ENCODE data around the gene DENND1A.
"Not testable (repeated sequence)": the region's sequence is repeated elsewhere in the genome, so short reads cannot be mapped to it uniquely, and the experiment has no call there.

The DENND1A gene

DNA sequence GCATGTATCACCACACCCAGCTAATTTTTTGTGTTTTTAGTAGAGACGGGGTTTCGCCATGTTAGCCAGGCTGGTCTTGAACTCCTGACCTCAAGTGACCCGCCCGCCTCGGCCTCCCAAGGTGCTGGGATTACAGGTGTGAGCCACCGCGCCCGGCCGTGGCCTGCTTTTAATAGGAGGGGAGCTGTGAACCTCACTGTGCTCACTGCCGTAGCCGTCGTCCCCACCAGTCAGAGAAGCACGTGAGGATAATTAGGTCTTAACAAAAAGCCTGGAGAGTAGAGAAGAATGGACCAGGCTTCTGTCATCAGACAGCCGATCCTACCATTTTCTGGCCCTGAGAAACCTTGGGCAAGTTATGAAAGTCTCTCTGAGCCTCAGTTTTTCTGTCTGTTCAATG, 531.0 kb downstream of the DENND1A start:
- not testable (repeated sequence) for DNase-seq

GRCh38 chr9:123397975-123398374, 532.0 kb downstream of the DENND1A start:
- no peak for DNase-seq

DNA sequence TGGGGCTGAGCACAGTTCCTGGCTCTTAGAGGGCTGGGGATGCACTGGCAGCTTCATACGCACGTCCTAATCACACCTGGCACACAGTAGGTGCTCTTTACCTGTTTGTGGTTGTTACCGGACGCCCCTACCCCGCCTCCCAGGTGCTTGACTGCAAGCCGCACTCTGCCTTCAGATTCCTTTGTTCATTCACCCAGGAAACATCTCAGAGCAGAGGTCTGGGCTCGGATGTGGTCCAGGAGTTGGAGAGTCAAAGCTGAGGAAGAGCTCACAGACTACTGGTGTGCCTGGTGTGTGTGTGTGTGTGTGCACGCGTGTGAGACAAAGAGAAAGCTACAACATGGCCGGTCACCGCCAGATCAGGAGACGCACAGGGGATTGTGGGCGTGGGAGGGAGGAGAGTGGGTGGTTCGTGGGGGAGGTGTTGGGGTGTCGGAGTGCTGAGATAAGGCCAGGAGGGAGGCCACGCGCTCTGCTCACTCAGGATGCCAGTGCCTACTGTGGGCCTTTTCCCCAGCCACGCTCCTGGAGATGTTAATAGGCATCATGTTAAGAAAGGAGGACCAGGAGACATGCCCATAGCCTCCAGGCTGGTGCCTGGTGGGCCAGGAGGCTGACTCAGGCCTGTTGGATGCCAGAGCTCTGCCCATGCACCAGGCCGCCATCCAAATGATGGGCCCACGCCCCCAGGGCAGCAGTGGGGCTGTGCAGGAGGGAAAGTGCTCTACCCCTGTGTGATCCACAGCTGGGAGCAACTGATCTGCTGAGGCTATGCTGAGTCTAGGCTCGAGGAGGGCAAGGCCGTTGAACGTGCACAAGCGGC, 534.0 kb downstream of the DENND1A start:
- no peak for DNase-seq

GRCh38 chr9:123395276-123395688, 534.6 kb downstream of the DENND1A start:
- no peak for DNase-seq

- no peak for DNase-seq
Measured at GRCh38 chr9:123394291-123395235, 535.4 kb downstream of the DENND1A start.

DNA sequence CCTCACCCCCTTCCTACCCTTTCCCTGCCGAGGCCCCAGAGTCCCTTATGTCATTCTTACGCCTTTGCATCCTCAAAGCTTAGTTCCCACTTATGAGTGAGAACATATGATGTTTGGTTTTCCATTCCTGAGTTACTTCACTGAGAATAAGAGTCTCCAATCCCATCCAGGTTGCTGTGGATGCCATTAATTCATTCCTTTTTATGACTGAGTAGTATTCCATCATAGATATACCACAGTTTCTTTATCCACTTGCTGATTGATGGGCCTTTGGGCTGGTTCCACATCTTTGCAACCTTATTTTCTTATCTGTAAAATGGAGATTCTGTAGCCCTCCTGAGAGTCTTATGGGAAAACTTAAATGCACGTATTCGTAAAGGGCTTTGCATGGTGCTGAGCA, 537.1 kb downstream of the DENND1A start:
- no peak for DNase-seq

DNA sequence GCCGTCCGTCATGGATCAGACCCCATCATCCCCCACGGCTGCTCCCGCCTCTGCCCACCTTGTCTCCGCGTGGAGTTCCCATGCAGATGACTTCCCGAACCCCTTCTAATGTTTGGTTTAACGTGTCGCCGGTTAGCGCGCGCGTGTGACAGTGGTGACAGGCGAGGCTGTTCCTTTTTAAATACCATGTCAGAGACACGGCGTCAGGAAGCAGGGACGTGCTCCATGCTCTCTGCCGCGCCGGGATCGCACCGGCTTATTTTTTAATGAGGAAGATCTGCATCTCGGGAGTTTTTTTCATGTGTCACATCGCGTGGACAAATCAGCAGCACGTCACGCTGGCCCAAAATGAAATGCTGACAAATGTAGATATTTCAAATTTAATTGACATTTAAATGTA, 538.0 kb downstream of the DENND1A start:
- no peak for DNase-seq

GRCh38 chr9:123391233-123391632, 538.7 kb downstream of the DENND1A start:
- DNase-seq = no peak

- DNase-seq = no peak
Measured at GRCh38 chr9:123390337-123391135, 539.4 kb downstream of the DENND1A start.

DNA sequence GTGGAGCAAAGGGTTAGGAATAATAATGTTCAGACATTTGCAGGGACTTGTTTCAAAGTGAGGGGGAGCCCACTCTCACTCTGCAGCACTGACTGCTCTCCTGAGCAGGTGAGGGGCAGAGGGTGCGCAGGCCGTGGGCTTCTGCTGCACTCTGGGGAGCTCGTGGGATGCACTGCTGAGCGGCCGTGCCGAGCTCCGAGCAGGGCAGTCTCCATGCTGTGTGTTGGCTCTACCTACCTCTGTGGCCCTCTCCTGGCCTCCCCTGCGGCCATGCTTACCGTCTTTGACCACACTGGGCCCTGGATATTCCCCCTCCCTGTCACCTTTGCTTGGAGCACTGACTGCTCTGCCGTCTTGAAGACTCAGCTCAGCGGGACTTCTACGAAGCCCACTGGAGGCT, 540.2 kb downstream of the DENND1A start:
- no peak for DNase-seq

DNA sequence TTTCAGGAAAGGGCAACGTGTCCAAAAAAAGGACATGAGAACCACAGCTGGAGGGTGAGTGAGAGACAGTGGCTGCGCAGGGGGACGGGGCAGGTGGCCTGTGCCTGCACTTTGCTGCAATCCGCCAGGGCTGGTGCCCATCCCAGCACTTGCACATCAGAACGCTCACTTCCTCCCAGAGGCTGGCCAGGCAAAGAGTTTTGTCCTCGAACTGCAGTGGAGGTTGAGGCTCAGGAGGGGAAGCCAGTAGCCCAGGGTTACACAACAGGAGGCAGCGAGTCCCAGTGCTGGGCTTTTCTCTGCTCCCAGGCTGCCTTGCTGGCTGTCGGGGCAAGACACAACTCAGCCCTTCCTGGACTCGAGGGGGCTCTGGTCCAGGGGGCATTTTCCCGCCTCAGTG, 540.9 kb downstream of the DENND1A start:
- DNase-seq = no peak

- DNase-seq = no peak
Measured at GRCh38 chr9:123387686-123388085, 542.2 kb downstream of the DENND1A start.

DNA sequence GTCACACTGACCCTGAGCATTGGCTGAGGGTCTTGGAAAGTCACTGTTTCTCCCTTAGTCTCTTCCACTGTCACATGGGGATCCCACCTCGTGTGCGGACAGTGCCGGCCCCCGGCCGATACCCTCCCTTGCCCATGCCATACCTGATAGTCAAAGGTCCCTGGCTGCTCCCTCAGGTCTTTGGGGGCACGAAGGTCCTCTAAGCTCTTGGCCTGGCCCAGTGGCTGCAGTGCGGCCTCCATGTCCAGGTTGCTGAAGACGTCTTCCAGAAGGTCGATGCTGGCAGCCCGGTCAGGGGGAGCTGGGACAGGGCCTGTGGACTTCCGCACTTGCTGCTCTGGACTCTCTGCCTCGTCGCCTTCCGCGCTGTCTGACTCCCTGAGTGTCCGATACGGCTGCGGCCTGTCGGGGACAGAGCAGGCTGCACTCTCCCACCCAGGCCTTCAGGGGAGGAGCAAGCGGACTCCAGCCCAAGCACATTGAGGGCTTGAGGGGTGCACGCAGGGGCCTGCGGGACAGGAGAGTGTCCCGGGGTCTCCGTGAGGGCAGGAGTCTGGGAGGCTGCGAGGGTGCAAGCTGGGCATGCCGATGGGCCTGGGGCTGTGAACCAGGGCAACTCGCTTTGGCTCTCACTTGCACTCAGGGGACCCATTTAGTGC, 546.3 kb downstream of the DENND1A start:
- DNase-seq = no peak

DNA sequence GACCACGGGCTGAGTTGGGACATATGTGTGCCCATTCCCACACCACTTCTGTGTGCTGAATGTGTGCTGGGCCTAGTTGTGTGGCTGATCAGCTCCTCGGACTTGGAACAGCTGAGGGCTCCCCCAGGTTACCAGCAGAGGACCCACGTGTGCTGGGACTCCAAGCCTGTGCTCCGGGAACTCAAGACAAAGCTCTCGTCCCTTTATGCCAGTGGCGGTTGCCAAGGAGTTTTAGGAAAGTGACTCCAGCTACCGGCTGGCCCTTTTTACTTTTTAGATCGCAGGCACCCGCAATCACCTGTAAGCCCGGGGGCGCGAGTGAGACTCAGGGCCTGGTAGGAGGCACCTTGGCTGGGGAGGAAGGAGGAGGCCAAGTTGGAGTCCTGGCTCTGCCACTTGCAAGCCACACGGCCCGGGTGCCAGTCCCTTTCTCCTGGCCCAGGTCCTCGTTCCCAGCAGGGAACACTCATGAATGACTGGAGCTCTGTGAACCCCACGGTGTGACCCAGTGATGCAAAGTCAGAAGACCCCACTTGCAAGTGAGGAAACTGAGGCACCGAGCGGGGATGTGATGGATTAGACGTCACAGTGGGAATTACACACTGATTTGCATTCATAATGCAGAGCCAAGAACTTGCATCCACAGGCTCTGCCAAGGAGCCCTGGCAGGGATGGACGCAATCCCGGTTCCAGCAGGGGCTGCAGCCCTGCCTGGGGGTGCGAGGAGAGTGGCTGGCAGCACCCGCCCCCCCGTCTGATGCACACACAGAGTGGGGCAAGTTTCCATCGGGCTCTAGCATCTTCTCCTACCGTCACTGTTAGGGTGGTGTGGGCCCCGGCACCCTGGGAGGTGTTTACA, 547.0 kb downstream of the DENND1A start:
- no peak for DNase-seq

DNA sequence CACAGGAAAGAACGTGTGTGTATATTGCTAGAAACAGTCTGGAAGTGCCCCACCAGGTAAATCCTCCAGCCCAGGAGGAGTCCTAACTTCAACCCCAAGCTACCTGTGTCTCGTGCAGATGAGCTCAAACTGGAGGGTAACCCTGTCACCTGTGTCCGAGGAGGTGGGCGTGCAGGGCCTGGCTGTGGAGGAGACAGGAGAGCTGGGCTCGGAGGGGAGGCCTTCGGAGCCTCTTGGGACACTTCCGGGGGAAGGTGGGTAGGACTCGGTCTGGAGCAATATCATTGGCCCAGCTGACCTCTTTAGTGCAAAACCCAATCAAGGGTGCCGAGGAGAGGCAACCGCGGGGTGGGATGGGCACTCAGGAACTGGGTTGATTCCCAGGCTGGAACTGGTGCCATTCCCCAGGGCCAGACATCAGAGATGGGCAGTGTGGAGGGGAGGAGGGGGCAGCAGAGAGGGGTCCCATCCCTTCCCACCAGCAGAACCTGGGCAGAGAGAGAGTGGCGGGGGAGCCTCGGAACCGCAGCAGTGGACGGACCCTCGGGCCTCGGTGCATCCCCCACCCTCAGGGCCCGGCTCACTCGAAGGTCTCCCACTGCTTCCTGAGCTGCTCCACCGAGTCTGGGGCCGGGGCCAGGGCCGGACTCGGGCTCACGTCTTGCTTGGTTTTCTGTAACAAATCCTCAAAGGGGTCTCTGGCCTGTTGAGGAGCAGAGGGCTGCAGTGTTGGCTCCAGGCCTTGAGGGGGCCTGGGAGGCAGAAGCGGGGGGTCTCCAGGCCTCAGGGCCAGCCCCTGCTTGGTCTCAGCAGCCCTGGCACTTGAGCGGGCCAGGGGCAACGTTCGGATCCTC, 548.8 kb downstream of the DENND1A start:
- no peak for DNase-seq

GRCh38 chr9:123378956-123379660, 550.8 kb downstream of the DENND1A start:
- DNase-seq = no peak

- DNase-seq = no peak
Measured at GRCh38 chr9:123378025-123378424, 551.9 kb downstream of the DENND1A start.

- DNase-seq = no peak
Measured at GRCh38 chr9:123377211-123377971, 552.5 kb downstream of the DENND1A start.

Data from CD4-positive, alpha-beta T cell treated with Interleukin-4 for 4 hours (primary cell).